NCI-H524 treated with DMSO at 0.1 percent for 48 hours (cell line): ENCODE measurements around the gene BRAT1.

Source experiments
- DNase-seq: peaks from one replicate; lab custom pipeline; 2025; lab: John Stamatoyannopoulos, UW

BRAT1 gene

DNA sequence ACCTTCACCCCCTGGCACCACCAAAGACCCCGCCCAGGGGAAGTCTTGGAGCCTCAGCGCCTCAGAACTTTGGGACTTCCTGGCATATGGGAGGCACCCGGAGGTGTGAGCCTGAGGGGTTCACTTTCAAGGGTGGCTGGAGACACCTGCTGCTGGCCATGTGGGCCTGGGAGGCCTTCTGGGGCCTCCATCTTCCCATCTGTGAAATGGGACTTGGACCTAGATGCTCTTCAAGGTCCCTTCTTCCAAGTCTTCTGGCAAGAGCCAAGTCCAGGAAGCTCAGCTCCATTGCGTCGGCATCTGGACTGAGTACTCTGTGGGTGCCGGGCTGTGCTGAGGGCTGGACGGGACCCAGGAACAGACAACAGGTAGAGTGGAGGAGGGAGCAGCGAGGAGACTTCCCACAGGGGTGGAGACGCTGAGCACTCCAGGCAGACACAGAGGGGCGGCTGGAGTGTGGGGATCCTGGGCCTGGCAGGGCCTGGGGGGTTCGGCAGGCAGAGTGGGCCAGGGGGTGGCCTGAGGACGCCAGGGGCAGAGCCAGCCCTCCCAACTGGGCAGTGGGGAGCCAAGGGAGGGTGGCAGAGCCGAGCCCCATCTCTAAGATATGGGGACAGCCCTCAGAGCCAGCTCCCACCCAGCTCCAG, 45.1 kb downstream of the BRAT1 start:
- DNase-seq: no peak

DNA sequence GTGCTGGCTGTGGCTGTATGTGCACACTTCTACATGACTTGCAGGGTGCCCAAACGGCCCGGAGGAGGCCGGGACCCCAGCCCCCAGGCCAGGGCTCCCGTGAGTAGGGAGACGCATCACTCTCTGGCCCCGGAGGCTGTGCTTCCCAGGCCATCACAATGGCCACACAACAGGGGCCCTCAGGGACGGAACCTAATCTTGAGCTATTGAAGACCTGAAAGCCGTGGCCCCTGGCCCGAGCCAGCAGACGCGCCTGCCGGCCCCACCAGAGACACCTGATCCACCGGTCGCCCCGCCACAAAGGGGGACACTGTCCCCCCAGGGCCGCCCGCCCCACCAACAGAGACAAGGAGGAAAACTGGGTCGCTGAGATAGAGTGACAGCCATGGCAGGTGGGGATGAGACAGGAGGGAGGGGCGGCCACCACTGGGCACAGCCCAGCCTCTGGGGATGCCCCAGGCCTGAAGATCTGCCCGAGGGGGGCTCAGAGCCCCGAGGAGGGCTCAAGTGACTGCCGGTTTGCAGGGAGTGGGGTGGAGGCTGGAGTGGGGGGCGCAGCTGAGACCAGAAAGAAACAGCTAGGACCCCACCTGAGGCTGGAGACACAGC, 45.9 kb downstream of the BRAT1 start:
- DNase-seq: no peak

DNA sequence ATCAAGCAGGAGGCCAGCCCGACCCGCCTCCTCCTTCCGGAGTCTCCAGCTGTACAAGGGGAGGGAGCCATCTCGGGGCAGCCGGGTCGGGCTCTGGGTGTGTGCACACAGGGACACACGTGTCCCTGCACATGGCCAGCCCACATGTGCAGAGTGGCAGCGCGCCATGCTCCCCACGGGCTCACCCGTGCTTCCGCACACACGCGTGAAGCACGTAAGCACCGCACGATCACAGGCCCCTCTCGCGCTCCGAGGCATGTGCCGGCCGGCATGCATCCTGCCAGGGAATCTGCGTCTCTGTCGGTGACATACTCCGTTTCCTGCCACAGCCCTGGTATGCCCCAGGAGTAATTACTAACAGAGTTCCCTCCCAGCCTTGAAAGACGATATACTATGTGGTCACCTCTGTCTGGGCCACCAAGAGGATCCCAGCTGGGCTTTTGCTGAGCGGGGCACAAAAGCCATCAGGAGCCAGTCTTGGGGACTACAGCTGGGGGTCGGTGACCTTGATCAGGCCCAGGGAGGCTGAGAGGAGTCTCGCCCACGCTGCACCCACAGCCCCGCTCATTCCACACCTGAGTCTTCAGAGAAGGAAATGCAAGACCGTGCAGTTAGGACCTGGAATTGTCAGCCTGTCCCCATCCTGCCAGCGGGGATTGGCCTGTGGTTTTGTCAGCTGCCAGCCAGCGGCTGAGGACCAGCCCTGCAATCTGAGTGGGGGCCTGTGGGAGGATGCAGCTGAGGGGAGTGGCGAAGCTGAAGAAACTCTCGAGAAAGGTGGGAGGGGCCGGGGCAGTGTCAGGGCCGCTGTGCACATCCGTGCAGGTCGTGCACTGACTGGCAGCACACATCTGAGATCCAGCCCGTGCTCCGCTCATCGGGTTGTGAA, 46.8 kb downstream of the BRAT1 start:
- DNase-seq: no peak

DNA sequence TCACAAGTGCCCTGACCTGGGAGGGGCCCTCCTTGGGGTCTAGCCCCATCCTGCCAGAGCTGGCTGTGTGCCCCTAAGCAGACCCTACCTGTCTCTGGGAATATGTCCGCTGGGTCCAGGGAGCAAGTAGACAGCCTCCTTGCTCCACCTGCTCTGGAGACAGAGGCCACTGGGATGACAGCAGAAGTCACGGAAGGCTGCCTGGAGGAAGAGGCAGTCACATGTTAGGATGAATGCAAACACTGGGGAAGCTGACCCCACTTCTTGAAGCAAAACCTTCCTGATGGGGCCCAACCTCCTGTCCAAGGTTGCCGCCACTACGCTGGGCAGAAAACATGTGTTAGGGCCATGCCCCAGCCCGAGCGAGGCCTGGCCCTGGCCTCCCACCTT, 47.4 kb downstream of the BRAT1 start:
- no peak for DNase-seq

DNA sequence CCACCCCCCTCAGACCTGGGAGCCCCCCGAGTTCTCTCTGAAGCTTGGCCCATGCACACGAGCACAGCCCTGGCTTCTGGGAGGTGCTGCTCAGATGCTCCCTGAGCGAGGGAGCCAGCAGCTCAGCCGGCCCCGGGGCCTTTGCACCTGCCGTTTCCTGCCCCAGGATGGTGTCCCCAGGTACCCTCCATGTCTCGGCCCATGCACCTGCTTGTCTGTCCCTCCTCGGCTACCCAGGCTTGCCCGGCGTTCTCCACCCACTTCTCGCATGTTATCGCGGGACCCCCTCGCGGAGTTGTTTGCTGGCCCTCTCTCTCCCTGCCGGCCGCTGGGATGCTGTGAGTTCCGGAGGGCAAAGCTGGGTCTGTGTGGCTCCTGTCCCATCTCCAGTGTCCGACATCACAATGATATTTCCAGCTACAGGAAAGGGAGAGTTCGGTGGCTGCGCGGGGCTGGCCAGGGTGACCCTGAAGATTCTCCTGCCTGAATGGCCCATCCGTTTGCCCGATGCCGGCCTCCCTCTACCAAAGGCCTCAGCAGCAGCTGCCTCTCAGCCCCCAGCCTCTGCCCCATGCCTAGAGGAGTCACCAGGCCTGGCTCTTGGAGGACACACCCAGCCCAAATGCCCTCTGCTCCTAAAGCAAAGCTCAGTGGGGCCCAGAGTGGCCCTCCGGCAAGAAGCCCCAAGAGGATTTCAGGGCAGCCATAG, 48.0 kb downstream of the BRAT1 start:
- DNase-seq: no peak

DNA sequence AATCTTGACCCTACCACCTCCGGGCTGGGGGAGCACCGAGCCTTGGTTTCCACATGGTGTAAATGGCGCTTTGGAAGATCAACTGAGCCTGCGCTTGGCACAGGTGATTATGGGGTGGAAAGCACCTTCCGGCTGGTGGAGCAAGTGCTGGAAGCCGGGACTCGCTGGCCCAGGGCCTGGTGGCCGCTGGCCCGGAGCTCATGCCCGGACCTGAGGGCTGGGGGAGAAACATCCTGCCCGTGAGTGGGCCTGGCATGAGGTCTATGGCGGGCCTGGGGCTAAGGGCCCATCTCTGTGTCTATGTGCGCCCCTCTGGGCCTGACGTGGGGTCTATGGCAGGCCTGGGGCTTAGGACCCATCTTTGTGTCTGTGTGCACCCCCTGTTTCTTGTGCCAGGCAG, 49.9 kb downstream of the BRAT1 start:
- no peak for DNase-seq

DNA sequence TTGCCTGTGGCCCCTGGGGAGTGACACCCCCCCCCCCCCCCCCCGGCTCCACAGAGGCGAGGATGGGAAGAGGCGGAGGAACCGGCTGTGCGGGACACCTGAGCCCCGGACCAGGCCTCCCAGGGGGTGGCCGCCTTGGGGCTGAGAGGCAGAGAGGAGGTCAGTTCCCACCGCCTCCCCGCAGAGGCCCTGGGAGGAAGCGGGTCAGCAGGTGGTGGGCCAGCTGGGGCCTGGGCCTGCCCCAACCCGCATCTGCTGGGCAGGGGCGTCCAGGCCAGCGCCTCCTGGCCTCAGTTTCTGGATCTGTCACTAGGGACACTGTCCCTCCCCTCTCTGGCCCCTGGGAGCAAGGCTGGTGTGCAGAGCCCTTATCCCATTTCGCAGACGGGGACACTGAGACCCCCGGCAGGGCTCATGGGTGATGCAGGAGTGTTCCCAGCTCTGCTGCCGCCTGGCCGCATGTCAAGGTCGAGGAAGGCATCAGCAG, 50.4 kb downstream of the BRAT1 start:
- no peak for DNase-seq

DNA sequence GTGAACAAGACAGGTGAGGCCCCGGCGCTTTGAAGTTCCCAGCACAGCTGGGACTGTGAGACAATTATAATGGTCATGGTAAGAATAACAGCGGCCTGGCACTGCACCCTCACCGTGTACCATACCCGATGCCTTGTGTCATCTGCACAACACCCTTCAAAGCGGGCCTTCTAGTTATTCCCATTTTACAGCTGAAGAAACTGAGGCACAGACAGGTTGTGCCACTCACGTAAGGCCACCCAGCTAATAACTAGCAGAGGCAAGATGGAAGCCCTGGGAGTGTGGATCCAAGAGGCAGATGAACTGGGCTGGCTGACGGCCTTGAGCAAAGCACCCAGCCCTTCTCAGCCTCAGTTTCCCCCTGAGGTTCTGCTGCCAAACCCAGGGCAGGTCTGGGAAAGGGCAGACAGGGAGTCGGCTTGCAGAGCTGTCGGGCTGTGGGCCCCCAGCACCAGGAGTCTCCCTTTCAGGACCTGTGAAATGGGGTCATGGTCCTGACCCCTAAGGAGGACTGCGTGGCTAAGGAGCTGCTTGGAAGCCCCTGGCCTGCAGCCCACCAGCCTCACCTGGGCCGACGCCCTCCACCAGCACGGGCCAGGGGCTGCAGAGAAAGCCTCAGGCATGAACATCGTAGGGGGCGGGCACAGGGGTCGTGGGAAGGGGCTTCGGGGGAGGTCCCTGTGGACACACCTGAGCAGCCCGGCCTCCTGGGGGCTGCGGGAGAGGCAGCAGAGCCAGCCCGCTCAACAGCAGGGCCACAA, 51.0 kb downstream of the BRAT1 start:
- DNase-seq: no peak

DNA sequence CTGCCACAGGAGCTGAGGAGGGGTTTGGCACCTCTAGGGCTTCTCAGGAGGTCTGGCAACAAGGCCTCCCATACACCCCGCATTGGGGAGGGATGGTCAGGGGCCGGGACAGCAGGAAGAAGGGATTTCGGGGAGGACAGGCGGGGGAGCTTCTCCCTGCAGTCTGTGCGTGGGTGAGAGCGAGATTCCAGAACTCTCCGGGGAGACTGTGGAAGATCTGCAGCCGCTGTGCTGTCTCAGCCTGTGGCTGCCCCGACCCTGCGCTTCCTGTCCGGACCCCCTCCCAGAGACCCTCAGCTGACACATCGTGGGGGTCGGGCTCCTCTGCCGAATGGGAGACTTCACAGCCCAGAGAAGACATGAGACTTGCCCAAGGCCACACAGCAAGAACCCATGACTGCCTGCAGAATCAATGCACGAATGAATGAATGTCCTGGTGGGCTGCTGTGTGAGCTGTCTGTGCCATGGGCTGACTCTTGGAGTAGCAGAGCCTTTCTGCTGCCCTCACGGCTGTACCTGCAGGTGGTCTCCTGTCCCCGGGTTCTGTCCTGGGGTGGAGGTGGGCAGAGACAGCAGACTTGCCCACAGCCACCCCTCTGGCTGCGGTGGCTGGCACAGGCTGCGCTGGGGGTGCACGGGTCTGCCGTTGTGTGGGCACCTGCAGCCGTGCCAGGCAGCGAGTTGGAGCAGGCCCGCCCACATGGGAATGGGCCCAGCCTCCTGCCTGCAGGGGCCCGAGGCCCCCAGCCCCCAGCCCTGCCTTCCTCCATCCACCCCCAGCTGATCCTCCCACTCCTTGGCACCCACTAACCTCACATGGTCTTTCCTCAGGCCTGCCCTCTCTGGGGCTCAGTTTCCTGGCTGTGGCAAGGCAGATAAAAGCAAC, 52.0 kb downstream of the BRAT1 start:
- DNase-seq: no peak

DNA sequence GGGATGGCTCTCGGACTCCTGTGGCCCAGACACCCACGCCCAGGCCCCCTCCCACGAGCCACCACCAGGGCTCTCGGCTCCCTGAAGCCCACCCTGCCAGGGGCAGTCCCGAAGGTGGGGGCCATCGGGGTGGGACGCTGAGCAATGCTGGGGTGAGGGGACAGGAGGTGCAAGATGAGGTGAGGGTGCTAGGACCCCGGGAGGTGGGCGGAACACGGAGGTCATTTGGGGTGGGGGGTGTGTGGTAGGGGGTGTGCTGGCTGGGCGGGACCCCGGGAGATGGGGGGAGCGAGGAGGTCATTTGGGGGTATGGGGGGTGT, 52.7 kb downstream of the BRAT1 start:
- DNase-seq: no peak

DNA sequence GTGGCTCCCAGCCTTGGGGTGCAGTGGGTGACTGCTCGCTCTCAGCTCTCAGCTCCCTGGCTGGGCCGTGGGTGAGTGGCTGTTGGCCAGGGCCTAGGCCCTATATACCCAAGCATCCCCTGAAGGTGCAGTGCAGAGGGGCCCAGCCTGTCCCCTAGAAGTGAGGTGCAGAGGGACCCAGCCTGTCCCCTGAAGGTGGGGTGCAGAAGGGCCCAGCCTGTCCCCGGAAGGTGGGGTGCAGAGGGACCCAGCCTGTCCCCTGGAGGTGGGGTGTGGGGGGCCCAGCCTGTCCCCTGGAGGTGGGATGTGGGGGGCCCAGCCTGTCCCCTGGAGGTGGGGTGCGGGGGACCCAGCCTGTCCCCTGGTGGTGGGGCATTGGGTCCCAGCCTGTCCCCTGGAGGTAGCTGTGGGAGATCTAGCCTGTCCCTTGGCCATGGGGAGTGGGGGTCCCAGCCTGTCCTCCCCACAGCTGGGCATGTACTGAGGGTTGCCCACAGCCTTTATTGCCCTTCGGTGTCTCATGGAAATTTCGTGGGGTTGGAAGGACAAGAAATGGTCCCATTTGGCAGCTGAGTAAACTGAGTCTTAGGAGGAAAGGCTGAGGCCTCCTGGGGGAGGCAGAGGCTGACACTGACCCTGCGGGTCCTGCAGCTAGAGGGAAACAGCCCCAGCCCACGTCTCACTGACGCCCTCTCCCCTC, 53.2 kb downstream of the BRAT1 start:
- DNase-seq: no peak

DNA sequence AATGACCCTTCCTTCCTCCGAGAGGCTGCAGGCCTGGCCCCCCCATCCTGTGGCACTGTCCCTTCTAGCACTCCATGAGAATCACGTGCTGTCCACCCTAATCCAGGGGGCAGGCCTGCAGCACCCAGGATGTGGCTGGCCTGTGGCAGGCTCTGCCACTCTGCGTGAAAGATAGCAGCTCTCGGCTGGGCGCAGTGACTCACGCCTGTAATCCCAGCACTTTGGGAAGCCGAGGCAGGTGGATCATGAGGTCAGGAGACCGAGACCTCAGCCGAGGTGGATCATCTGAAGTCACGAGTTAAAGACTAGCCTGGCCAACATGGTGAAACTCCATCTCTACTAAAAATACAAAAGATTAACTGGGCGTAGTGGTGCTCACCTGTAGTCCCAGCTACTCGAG, 54.6 kb downstream of the BRAT1 start:
- DNase-seq: no peak

DNA sequence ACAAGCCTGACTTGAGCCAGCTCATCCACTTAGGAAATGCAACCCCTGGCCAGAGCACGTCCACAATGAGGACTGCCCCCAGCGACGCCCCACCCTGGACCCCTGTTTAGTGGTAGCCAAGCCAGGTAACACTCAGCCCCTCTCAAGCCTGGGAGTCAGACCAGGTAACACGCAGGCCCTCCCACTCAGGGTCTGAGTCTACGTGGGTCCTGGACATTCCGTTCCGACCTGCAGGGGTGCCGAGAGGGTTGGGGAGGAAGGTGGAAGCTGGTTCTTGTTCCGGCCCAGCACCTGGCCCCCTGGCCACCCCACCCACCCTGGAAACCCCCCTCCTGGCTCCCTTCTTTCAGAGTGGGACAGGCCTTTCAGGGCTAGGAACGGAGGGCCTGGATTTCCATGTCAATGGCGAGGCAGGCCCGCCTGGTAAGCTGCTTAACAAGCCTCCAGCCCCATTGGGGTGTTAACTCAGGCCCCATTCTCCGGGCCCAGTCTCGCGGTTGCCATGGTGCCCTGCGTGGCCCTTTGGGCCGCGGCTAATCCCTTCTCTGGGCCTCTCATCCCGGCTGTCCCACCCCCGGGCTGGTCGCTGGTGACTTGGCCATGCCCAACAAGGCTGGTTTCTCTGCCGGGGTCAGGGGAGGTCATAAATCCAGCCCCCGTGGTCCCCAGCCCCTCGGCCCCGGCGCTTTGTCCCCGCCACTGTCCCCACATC, 55.4 kb downstream of the BRAT1 start:
- no peak for DNase-seq

DNA sequence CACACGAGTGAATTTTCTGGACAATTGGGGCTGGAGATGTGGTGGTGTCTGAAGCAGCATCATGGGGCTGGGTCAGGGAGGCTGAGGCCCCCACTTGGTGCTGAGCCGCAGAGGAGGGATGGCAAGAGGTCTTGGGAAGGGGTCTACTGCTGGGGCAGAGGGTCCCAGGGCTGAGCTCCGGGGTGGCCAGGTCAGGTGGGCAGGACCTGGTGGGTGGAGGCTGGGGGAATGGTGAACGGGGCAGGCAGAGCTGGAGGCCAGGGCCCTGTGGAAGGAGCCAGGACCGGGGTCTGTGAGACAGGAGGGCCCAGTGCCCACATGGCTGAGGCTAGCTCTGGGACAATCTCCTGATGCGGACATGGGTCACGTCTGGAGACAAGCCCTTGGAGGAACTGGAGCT, 56.1 kb downstream of the BRAT1 start:
- DNase-seq: no peak

DNA sequence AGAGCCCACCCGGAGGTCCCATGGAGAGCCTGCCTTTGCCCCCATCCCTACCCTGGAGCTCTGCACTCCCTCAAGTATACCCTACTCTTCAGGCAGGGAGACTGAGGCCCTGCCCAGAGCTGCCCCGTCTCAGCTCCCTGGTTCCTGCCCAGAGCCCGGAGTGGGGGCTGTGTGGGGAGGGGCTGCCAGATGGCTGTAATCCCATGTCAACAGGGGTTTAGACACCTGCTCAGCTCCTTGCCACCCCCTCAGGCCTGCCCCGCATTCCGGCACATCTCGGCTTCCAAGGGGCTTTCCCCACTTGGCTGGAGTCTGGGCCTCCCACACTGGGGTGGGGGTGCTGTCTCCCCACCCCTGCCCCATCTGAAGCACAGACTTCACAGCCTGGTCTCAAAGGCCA, 56.6 kb downstream of the BRAT1 start:
- DNase-seq: no peak

DNA sequence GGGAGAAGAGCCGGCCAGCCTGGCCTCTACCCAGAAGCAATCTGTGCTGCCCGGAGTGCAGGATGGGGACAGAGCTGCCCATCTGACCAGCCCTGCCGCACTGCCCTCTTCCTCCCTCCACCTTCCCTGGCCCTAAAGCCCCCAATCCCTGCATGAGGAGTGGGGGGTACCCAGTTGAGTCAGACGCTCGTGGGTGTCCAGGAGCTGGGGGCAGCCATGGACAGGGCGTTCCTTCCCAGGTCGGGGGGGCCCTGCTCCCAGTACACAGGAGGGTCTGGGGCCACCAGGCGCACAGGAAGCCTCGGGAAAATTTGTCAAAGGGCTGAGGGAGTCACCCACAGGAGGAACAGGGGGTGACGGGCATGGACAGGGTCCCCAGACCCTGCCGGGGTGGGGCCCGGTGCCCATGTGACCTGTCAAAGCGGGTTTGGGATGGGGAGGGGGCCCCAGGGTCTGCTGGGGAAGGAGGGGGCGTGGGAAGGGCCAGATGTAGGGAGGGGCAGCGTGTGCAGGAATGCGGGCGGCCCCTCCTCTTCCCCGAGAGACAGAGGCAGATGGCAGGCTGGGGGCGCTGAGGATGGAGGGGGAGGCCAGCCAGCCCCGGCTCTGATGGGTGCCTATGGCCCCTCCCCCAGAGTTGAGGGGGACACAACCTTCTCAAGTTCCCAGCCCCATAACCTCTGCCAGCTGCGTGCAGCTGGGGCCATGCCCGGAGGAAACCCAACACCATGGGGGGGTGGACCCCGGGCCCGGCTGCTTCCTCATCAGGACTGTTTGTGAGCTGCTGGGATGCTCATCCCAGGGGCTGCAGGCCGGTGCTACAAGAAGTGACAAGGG, 57.6 kb downstream of the BRAT1 start:
- no peak for DNase-seq

DNA sequence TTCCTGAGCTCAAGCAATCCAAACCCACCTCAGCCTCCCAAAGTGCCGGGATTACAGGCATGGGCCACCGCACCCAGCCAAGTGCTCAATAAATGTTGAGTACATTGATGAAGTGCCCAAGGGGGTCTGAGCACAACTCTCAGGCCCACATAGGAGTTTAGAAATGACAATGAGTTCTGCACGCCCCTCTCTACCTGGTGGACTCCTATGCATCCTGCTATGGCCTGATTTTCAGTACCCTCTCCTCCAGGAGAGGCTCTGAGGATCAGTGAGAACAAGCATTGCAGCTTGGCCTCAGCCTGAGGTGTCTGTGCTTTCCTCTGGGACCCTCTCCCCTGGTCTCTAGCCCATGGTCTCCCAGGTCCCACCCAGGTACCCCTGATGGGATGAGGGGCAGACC, 58.3 kb downstream of the BRAT1 start:
- no peak for DNase-seq

DNA sequence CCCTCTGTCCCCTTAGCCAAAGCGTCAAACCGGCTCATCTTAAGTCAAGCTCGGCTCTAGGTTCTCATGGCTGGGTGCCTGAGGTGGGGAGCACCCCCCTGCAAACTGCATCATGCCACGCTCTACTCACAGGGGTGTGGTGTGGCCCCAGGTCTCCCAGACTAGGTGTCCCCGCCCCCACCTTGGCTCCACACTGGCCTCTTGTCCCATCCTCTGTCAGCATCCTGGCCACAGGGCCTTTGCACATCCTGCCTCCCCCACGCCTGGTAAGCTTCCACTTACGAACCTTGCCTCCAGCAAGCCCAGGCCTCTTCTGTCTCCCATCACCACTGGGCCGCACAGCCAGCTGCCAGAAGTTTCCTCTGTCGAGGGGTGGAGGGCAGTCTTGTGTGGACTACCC, 58.9 kb downstream of the BRAT1 start:
- DNase-seq: no peak
